IMR-90 (cell line): Measurements from ENCODE around the gene ALKBH5. TPM values are rescaled to one million over a fixed set of nuclear protein-coding genes. Genes with fewer than 3 reads are reported as not detected.

Experiments
- ATAC-seq: fragments of 200-7000 bp; cut with Tn5 transposase; 2 replicates; pipeline ENCODE4 v1.9.1; 2020; ENCODE audit warnings: low read depth, mild to moderate bottlenecking, moderate library complexity
- BruUV-seq: library from RNA; stranded (reverse); fragments of 400-500 nt; replicated peaks from 2 replicates; lab custom pipeline; 2021; lab: Mats Ljungman, UMichigan
- CTCF ChIA-PET: fragments of 300-600 bp; formaldehyde crosslinking; extraction: SDS; loops from one replicate; lab custom pipeline; 2021; ENCODE audit warnings: antibody characterized with exemption; lab: Yijun Ruan, JAX
- POLR2A ChIA-PET: fragments of 300-600 bp; sonication (Branson Sonifier 250); formaldehyde crosslinking; loops from one replicate; lab custom pipeline; 2022; ENCODE audit warnings: antibody characterized with exemption; ENCODE audit not compliant: unreplicated experiment; lab: Charles Lee
- DNase-seq: peaks from one replicate; pipeline ENCODE4 v3.0.0; 2013
- H2AFZ ChIP-seq: replicated peaks from 2 replicates; pipeline ENCODE3; 2013; ENCODE audit warnings: low read length, mild to moderate bottlenecking; ENCODE audit not compliant: poor library complexity
- H2AK5ac ChIP-seq: 2 replicates; pipeline ENCODE4 v1.6.1; 2013; ENCODE audit warnings: low read depth, low read length, inconsistent platforms
- H2AK9ac ChIP-seq: replicated peaks from 2 replicates; pipeline ENCODE3; 2013; ENCODE audit warnings: mild to moderate bottlenecking, low read depth, low read length, moderate library complexity; ENCODE audit not compliant: poor library complexity
- H2BK120ac ChIP-seq: 2 replicates; pipeline ENCODE4 v1.6.1; 2013; ENCODE audit warnings: low read depth, low read length, inconsistent platforms
- H2BK15ac ChIP-seq: 3 replicates; pipeline ENCODE4 v1.6.1; 2013; ENCODE audit warnings: low read depth, low read length, inconsistent platforms
- H2BK20ac ChIP-seq: 2 replicates; pipeline ENCODE4 v1.6.1; 2013; ENCODE audit warnings: low read depth, mild to moderate bottlenecking, inconsistent platforms, low read length, moderate library complexity
- H2BK5ac ChIP-seq: 2 replicates; pipeline ENCODE4 v1.6.1; 2013; ENCODE audit warnings: mild to moderate bottlenecking, low read depth, low read length, inconsistent platforms; ENCODE audit not compliant: poor library complexity, severe bottlenecking
- H3K14ac ChIP-seq: replicated peaks from 2 replicates; pipeline ENCODE4 v1.6.1; 2013; ENCODE audit warnings: low read depth, low read length, inconsistent platforms
- H3K18ac ChIP-seq: 2 replicates; pipeline ENCODE4 v1.6.1; 2013; ENCODE audit warnings: low read depth, low read length, control low read depth
- H3K23ac ChIP-seq: 2 replicates; pipeline ENCODE4 v1.6.1; 2013; ENCODE audit warnings: low read depth, low read length, inconsistent platforms
- H3K27ac ChIP-seq: 2 replicates; pipeline ENCODE4 v1.5.1; 2013; ENCODE audit warnings: mild to moderate bottlenecking, control low read depth, low read length; ENCODE audit not compliant: insufficient read depth
- H3K27me3 ChIP-seq: 2 replicates; pipeline ENCODE4 v1.6.1; 2013; ENCODE audit warnings: low read length; ENCODE audit not compliant: control insufficient read depth, insufficient read depth
- H3K36me3 ChIP-seq: 2 replicates; pipeline ENCODE4 v1.6.1; 2013; ENCODE audit warnings: low read length, mixed read lengths; ENCODE audit not compliant: control insufficient read depth, insufficient read depth
- H3K4ac ChIP-seq: 2 replicates; pipeline ENCODE4 v1.6.1; 2013; ENCODE audit warnings: low read depth, low read length, inconsistent platforms
- H3K4me1 ChIP-seq: 2 replicates; pipeline ENCODE4 v1.6.1; 2013; ENCODE audit warnings: low read length, mixed read lengths; ENCODE audit not compliant: control insufficient read depth, insufficient read depth
- H3K4me2 ChIP-seq: 2 replicates; pipeline ENCODE4 v1.6.1; 2013; ENCODE audit warnings: low read depth, mild to moderate bottlenecking, control low read depth, low read length, moderate library complexity
- H3K4me3 ChIP-seq: 2 replicates; pipeline ENCODE4 v1.5.1; 2013; ENCODE audit warnings: low read depth, mild to moderate bottlenecking, control low read depth, low read length, moderate library complexity; ENCODE audit not compliant: insufficient read depth
- H3K56ac ChIP-seq: 2 replicates; pipeline ENCODE4 v1.6.1; 2013; ENCODE audit warnings: low read length, inconsistent platforms; ENCODE audit not compliant: insufficient read depth; ENCODE audit errors: extremely low read depth
- H3K79me1 ChIP-seq, 2 experiments: 2 replicates each; pipeline ENCODE4 v1.6.1; 2013; ENCODE audit warnings: low read length in 2 of 2, inconsistent platforms in 1 of 2, low read depth in 1 of 2
- H3K9ac ChIP-seq: 2 replicates; pipeline ENCODE4 v1.6.1; 2013; ENCODE audit warnings: low read depth, low read length, control low read depth
- H3K9me1 ChIP-seq: 2 replicates; pipeline ENCODE4 v1.6.1; 2013; ENCODE audit warnings: low read length, inconsistent platforms; ENCODE audit not compliant: insufficient read depth
- H3K9me3 ChIP-seq: 2 replicates; pipeline ENCODE4 v1.6.1; 2013; ENCODE audit warnings: low read length; ENCODE audit not compliant: control insufficient read depth, insufficient read depth
- H4K20me1 ChIP-seq: 2 replicates; pipeline ENCODE4 v1.6.1; 2013; ENCODE audit warnings: low read length, inconsistent platforms; ENCODE audit not compliant: insufficient read depth
- H4K5ac ChIP-seq: 2 replicates; pipeline ENCODE4 v1.6.1; 2013; ENCODE audit warnings: mild to moderate bottlenecking, low read depth, low read length, control low read depth
- H4K8ac ChIP-seq, 2 experiments: 2 replicates each; pipeline ENCODE4 v1.6.1; 2013; ENCODE audit warnings: low read depth in 2 of 2, low read length in 2 of 2, control low read depth in 1 of 2, inconsistent platforms in 1 of 2
- H4K91ac ChIP-seq: 2 replicates; pipeline ENCODE4 v1.6.1; 2013; ENCODE audit warnings: low read depth, low read length, inconsistent platforms; ENCODE audit not compliant: insufficient read depth
- BHLHE40 ChIP-seq: fragments of 150-350 bp; IDR thresholded peaks from 2 replicates; pipeline ENCODE4 v1.6.1; 2016; ENCODE audit warnings: mild to moderate bottlenecking, low read depth, low read length
- CEBPB ChIP-seq: IDR thresholded peaks from 2 replicates; pipeline ENCODE4 v1.6.1; 2012; ENCODE audit warnings: low read depth, low read length, improper control_type of control experiment
- CHD1 ChIP-seq: IDR thresholded peaks from 2 replicates; pipeline ENCODE4 v1.6.1; 2012; ENCODE audit warnings: low read depth, low read length, improper control_type of control experiment
- ELK1 ChIP-seq: fragments of 150-350 bp; IDR thresholded peaks from 2 replicates; pipeline ENCODE4 v1.6.1; 2016; ENCODE audit warnings: low read depth, mild to moderate bottlenecking, low read length, moderate library complexity, borderline replicate concordance
- FOS ChIP-seq: fragments of 150-350 bp; IDR thresholded peaks from 2 replicates; pipeline ENCODE4 v1.6.1; 2016; ENCODE audit warnings: low read depth, low read length
- MAFK ChIP-seq: IDR thresholded peaks from 2 replicates; pipeline ENCODE4 v1.6.1; 2012; ENCODE audit warnings: low read depth, low read length, improper control_type of control experiment
- MAZ ChIP-seq: IDR thresholded peaks from 2 replicates; pipeline ENCODE4 v1.6.1; 2012; ENCODE audit warnings: low read depth, mild to moderate bottlenecking, low read length, improper control_type of control experiment, moderate library complexity, borderline replicate concordance
- MXI1 ChIP-seq: IDR thresholded peaks from 2 replicates; pipeline ENCODE4 v1.6.1; 2012; ENCODE audit warnings: low read depth, mild to moderate bottlenecking, low read length, moderate library complexity, borderline replicate concordance
- NFE2L2 ChIP-seq: fragments of 150-350 bp; IDR thresholded peaks from 2 replicates; pipeline ENCODE4 v1.6.1; 2016; ENCODE audit warnings: low read depth, mild to moderate bottlenecking, low read length
- POLR2A ChIP-seq: IDR thresholded peaks from 2 replicates; pipeline ENCODE4 v1.6.1; 2012; ENCODE audit warnings: mild to moderate bottlenecking, low read depth, low read length
- RAD21 ChIP-seq: IDR thresholded peaks from 2 replicates; pipeline ENCODE4 v1.6.1; 2012; ENCODE audit warnings: low read length, improper control_type of control experiment
- RCOR1 ChIP-seq: IDR thresholded peaks from 2 replicates; pipeline ENCODE4 v1.6.1; 2012; ENCODE audit warnings: mild to moderate bottlenecking, low read length, improper control_type of control experiment; ENCODE audit not compliant: insufficient replicate concordance
- RFX5 ChIP-seq: IDR thresholded peaks from 2 replicates; pipeline ENCODE4 v1.8.0; 2012; ENCODE audit warnings: low read depth, mild to moderate bottlenecking, low read length, moderate library complexity
- SMC3 ChIP-seq: fragments of 150-350 bp; IDR thresholded peaks from 2 replicates; pipeline ENCODE4 v1.6.1; 2016; ENCODE audit warnings: low read depth, mild to moderate bottlenecking, antibody characterized with exemption, low read length, moderate library complexity
- WGBS, 2 experiments: methylation state at CpG; one replicate each; pipeline versions ENCODE4 v1.1.5 to v1.1.7; 2013; ENCODE audit warnings: missing lambda C conversion rate in 2 of 2; ENCODE audit not compliant: insufficient read length in 1 of 2; ENCODE audit errors: extremely low coverage in 2 of 2; 5-methylcytosine and 5-hydroxymethylcytosine counted together
- dilution Hi-C: fragments of 300-500 bp; cut with HindIII; formaldehyde crosslinking; loops from one replicate; pipeline ENCODE4 v1.14.3; 2018; ENCODE audit warnings: low sequenced_read_pairs; ENCODE audit not compliant: unreplicated experiment
- in situ Hi-C: fragments of 300-500 bp; cut with MboI; formaldehyde crosslinking; loops from 3 replicates; pipeline ENCODE4 v1.14.3; 2019; ENCODE audit warnings: low sequenced_read_pairs, inconsistent platforms, mixed read lengths
- intact Hi-C: fragments of 100-400 bp; cut with micrococcal nuclease; formaldehyde crosslinking; loops from 2 replicates; pipeline ENCODE4 v1.10.0; 2022
- polyA plus RNA-seq, 3 experiments: library from polyadenylated mRNA; depleted of rRNA; stranded (reverse); fragments of >200 nt; gene quantifications; 2 replicates each; pipeline ENCODE4 v1.2.3, GENCODE V29; 2012; ENCODE audit warnings: low replicate concordance in 1 of 3
- total RNA-seq: library from RNA; depleted of rRNA; stranded (reverse); fragments of >200 nt; gene quantifications from 2 replicates; pipeline ENCODE4 v1.2.3, GENCODE V29; 2012
- TF ChIP-seq, protein P1 (sequence below): fragments of 150-350 bp; IDR thresholded peaks from 2 replicates; pipeline ENCODE4 v1.6.1; 2017; ENCODE audit warnings: mild to moderate bottlenecking, antibody characterized with exemption, low read length, low read depth
- TF ChIP-seq, protein P2 (sequence below): conservative IDR thresholded peaks from 2 replicates; pipeline ENCODE4 v1.5.1; 2012; ENCODE audit warnings: mild to moderate bottlenecking, low read depth, low read length, improper control_type of control experiment

Gene ALKBH5
- total and polyA plus RNA-seq, 2 of the 4 experiments (the other 2 are of a cell fraction), result 57.6 to 79.6 TPM

GRCh38 chr17:18163547-18163946 is 20.1 kb upstream of the ALKBH5 start:
- Histone ChIP-seq H3K79me1 (no peaks in the 10 kb centered on the region), H3K56ac (no peak overlapping the region), H4K5ac (no peak overlapping the region), H2AK9ac (no peak overlapping the region), H3K18ac (no peak overlapping the region), H3K9me1 (peaks cover 12% of the 10 kb centered on the region), H3K14ac (no peak overlapping the region), H4K91ac (no peak overlapping the region), H3K23ac (no peak overlapping the region), H2BK5ac (no peak overlapping the region), H3K9ac (no peak overlapping the region), H2BK20ac (no peak overlapping the region), H3K4ac (no peak overlapping the region), H3K4me2 (no peak overlapping the region), H3K9me3 (peaks cover 9% of the 10 kb centered on the region), H2AFZ (no peak overlapping the region), H2BK15ac (no peak overlapping the region), H4K20me1 (no peaks in the 10 kb centered on the region), H3K36me3 (no peaks in the 10 kb centered on the region), H3K27ac (no peak overlapping the region), H4K8ac (no peak overlapping the region), H2AK5ac (no peak overlapping the region), H3K4me1 (no peaks in the 10 kb centered on the region), H3K27me3 (no peaks in the 10 kb centered on the region; the same call in 1 of the 2 replicates), H2BK120ac (no peak overlapping the region), H3K4me3 (no peak overlapping the region)
- CTCF ChIA-PET, result no interaction called here
- in situ Hi-C loops (no loop called here), dilution Hi-C loops (no loop called here), intact Hi-C loops (no loop called here)
- DNase-seq (no peak), ATAC-seq (no peak)
- WGBS, 2 experiments, result 83% methylated on average over 4 of the region's 7 CpGs; no CpG with 5 or more reads in 1 of the 2 experiments
- TF ChIP-seq RCOR1, result no peak
- no peak for TF ChIP-seq MAZ
- TF ChIP-seq, protein P1, sequence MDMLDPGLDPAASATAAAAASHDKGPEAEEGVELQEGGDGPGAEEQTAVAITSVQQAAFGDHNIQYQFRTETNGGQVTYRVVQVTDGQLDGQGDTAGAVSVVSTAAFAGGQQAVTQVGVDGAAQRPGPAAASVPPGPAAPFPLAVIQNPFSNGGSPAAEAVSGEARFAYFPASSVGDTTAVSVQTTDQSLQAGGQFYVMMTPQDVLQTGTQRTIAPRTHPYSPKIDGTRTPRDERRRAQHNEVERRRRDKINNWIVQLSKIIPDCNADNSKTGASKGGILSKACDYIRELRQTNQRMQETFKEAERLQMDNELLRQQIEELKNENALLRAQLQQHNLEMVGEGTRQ, result no peak
- no peak for TF ChIP-seq CHD1
- no peak for TF ChIP-seq CEBPB
- no peak for TF ChIP-seq POLR2A
- TF ChIP-seq MAFK, result no peak
- no peak for TF ChIP-seq NFE2L2
- no peak for TF ChIP-seq FOS
- TF ChIP-seq, protein P2, sequence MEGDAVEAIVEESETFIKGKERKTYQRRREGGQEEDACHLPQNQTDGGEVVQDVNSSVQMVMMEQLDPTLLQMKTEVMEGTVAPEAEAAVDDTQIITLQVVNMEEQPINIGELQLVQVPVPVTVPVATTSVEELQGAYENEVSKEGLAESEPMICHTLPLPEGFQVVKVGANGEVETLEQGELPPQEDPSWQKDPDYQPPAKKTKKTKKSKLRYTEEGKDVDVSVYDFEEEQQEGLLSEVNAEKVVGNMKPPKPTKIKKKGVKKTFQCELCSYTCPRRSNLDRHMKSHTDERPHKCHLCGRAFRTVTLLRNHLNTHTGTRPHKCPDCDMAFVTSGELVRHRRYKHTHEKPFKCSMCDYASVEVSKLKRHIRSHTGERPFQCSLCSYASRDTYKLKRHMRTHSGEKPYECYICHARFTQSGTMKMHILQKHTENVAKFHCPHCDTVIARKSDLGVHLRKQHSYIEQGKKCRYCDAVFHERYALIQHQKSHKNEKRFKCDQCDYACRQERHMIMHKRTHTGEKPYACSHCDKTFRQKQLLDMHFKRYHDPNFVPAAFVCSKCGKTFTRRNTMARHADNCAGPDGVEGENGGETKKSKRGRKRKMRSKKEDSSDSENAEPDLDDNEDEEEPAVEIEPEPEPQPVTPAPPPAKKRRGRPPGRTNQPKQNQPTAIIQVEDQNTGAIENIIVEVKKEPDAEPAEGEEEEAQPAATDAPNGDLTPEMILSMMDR, result no peak
- no peak for TF ChIP-seq RAD21
- no peak for TF ChIP-seq ELK1
- TF ChIP-seq SMC3, result no peak
- TF ChIP-seq BHLHE40, result no peak
- TF ChIP-seq RFX5, result no peak
- no peak for TF ChIP-seq MXI1
- POLR2A ChIA-PET, result no interaction called here
- BruUV-seq, result no TSS peak
